ENCODE measurements around the gene TMEM258.

- no peak for TF ChIP-seq REST (IDR thresholded peaks at IDR 0.05; ENCODE audit: insufficient read depth in 1 of 2, low read depth in 2 of 2, low read length in 2 of 2)
- no peak for TF ChIP-seq POLR2AphosphoS5 (IDR thresholded peaks at IDR 0.05; ENCODE audit: low read depth, low read length)
- no peak for TF ChIP-seq TAF1 (IDR thresholded peaks at IDR 0.05; ENCODE audit: borderline replicate concordance, insufficient read depth, low read length)
- no peak for TF ChIP-seq SIN3A (IDR thresholded peaks at IDR 0.05; ENCODE audit: borderline replicate concordance, insufficient read depth, low read length)
- no peak for TF ChIP-seq FOXP2 (optimal IDR thresholded peaks at IDR 0.05; ENCODE audit: borderline replicate concordance, extremely low read depth, extremely low read length, insufficient read depth)
Observed at GRCh38 chr11:61838501-61838900, 46.1 kb upstream of the TMEM258 start.

Measured in PFSK-1 (cell line).